ENCODE results near the gene UBE2D2.

- TF ChIP-seq RAD21 (conservative IDR thresholded peaks at IDR 0.05) (no peak), CTCF (IDR thresholded peaks at IDR 0.05; ENCODE audit: poor library complexity, severe bottlenecking) (no peak), TAF1 (IDR thresholded peaks at IDR 0.05; ENCODE audit: low read depth) (no peak)
- TF ChIP-seq, protein P1, sequence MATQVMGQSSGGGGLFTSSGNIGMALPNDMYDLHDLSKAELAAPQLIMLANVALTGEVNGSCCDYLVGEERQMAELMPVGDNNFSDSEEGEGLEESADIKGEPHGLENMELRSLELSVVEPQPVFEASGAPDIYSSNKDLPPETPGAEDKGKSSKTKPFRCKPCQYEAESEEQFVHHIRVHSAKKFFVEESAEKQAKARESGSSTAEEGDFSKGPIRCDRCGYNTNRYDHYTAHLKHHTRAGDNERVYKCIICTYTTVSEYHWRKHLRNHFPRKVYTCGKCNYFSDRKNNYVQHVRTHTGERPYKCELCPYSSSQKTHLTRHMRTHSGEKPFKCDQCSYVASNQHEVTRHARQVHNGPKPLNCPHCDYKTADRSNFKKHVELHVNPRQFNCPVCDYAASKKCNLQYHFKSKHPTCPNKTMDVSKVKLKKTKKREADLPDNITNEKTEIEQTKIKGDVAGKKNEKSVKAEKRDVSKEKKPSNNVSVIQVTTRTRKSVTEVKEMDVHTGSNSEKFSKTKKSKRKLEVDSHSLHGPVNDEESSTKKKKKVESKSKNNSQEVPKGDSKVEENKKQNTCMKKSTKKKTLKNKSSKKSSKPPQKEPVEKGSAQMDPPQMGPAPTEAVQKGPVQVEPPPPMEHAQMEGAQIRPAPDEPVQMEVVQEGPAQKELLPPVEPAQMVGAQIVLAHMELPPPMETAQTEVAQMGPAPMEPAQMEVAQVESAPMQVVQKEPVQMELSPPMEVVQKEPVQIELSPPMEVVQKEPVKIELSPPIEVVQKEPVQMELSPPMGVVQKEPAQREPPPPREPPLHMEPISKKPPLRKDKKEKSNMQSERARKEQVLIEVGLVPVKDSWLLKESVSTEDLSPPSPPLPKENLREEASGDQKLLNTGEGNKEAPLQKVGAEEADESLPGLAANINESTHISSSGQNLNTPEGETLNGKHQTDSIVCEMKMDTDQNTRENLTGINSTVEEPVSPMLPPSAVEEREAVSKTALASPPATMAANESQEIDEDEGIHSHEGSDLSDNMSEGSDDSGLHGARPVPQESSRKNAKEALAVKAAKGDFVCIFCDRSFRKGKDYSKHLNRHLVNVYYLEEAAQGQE (IDR thresholded peaks at IDR 0.05; ENCODE audit: borderline replicate concordance), result no peak
These were observed 36.1 kb upstream of the UBE2D2 start for GRCh38 chr5:139524940-139525585.
